Measurements from ENCODE around the gene SARS2. TPM values are rescaled to one million over a fixed set of nuclear protein-coding genes. Genes with fewer than 3 reads are reported as not detected.

SARS2 gene
- total and polyA plus RNA-seq, 4 experiments from 2014 or later, result 9.6 to 20.2 (median 15.5) TPM

- Histone ChIP-seq H3K4me3 (ENCODE audit: low read length in 2 of 2) (no peak overlapping the region), H3K27ac (ENCODE audit: low read depth, low read length) (no peak overlapping the region), H3K36me3 (ENCODE audit: insufficient read depth, low read length) (no peaks in the 10 kb centered on the region), H3K27me3 (ENCODE audit: insufficient read depth, low read length) (no peaks in the 10 kb centered on the region), H3K9me3 (ENCODE audit: control insufficient read depth in 1 of 2, low read length in 2 of 2) (no peaks in the 10 kb centered on the region), H3K4me1 (ENCODE audit: insufficient read depth, low read length) (no peaks in the 10 kb centered on the region)
- intact Hi-C loops (cut with micrococcal nuclease), result no loop called here
- ChIA-PET CTCF (ENCODE audit: partially characterized antibody) (interaction anchor here (0.9 kb wide), 1 partner anchor 553 kb away, joined by 3 read pairs; the partner anchor contains the start of gene FAM98C), POLR2A (ENCODE audit: partially characterized antibody) (no interaction called here)
- peaks cover 5 to 9% of the 10 kb centered on the region in 2 donors for H3K27me3 Mint-ChIP-seq
- H3K4me3 Mint-ChIP-seq, result no peak overlapping the region
- no peak overlapping the region for H3K27ac Mint-ChIP-seq
- H3K4me1 Mint-ChIP-seq, result peaks cover 4 to 8% (median 6%) of the 10 kb centered on the region in 4 donors
- no peaks in the 10 kb centered on the region for H3K36me3 Mint-ChIP-seq
- H3K9me3 Mint-ChIP-seq, result no peaks in the 10 kb centered on the region
- DNase-seq, result no peak
Measured at GRCh38 chr19:38956264-38956663, 25.7 kb upstream of the SARS2 start.

GRCh38 chr19:38953677-38954076, 23.1 kb upstream of the SARS2 start:
- Mint-ChIP-seq H3K4me1 (peaks cover 11 to 17% (median 14%) of the 10 kb centered on the region in 4 donors), H3K9me3 (no peaks in the 10 kb centered on the region), H3K27ac (no peak overlapping the region), H3K27me3 (peaks cover 5 to 9% of the 10 kb centered on the region in 2 donors), H3K4me3 (no peak overlapping the region), H3K36me3 (no peaks in the 10 kb centered on the region)
- POLR2A ChIA-PET (ENCODE audit: partially characterized antibody), result no interaction called here
- Histone ChIP-seq H3K4me3 (ENCODE audit: low read length in 2 of 2) (no peak overlapping the region), H3K27me3 (ENCODE audit: insufficient read depth, low read length) (no peaks in the 10 kb centered on the region), H3K36me3 (ENCODE audit: insufficient read depth, low read length) (no peaks in the 10 kb centered on the region), H3K27ac (ENCODE audit: low read depth, low read length) (no peak overlapping the region), H3K4me1 (ENCODE audit: insufficient read depth, low read length) (peaks cover 8% of the 10 kb centered on the region), H3K9me3 (ENCODE audit: control insufficient read depth in 1 of 2, low read length in 2 of 2) (no peaks in the 10 kb centered on the region)
- CTCF ChIA-PET (ENCODE audit: partially characterized antibody), result interaction anchor here (0.7 to 0.9 kb wide), 2 partner anchors 9 to 551 kb away, joined by 3 read pairs; partner anchors contain the start of gene FAM98C
- no peak for DNase-seq
- intact Hi-C loops (cut with micrococcal nuclease), result no loop called here

- H3K9me3 ChIP-seq (ENCODE audit: control insufficient read depth in 1 of 2, low read length in 2 of 2), result no peaks in the 10 kb centered on the region
- no peaks in the 10 kb centered on the region for H3K27me3 ChIP-seq (ENCODE audit: insufficient read depth, low read length)
- H3K27ac ChIP-seq (ENCODE audit: low read depth, low read length), result no peak overlapping the region
- Mint-ChIP-seq H3K27ac (peak overlapping the region in 2 of 7 donors; percentile 77 to 85), H3K4me3 (peak overlapping the region in 3 of 8 donors; percentile 5 to 16 (median 12)), H3K27me3 (peaks cover 6 to 9% of the 10 kb centered on the region in 2 donors), H3K4me1 (peaks cover 11 to 17% (median 14%) of the 10 kb centered on the region in 4 donors), H3K9me3 (no peaks in the 10 kb centered on the region), H3K36me3 (no peaks in the 10 kb centered on the region)
- H3K4me1 ChIP-seq (ENCODE audit: insufficient read depth, low read length), result peaks cover 8% of the 10 kb centered on the region
- DNase-seq, result peak; percentile 34 to 52 (median 42)
- ChIA-PET CTCF (ENCODE audit: partially characterized antibody) (interaction anchor here (0.9 to 2.4 kb wide), 3 partner anchors 18 to 550 kb away, joined by 3 to 12 read pairs (median 3); partner anchors contain the start of genes FAM98C, MRPS12 and SARS2), POLR2A (ENCODE audit: partially characterized antibody) (no interaction called here)
- no peaks in the 10 kb centered on the region for H3K36me3 ChIP-seq (ENCODE audit: insufficient read depth, low read length)
- no peak overlapping the region for H3K4me3 ChIP-seq (ENCODE audit: low read length in 2 of 2)
- intact Hi-C loops (cut with micrococcal nuclease), result loop anchor here (1.0 kb wide), 1 partner anchor 549 kb away; the partner anchor contains the start of gene FAM98C
Measured at GRCh38 chr19:38952395-38953165, 22.0 kb upstream of the SARS2 start.

- CTCF ChIA-PET (ENCODE audit: partially characterized antibody), result interaction anchor here (2.4 kb wide), 1 partner anchor 20 kb away, joined by 12 read pairs; the partner anchor contains the start of genes MRPS12 and SARS2
- no peak for DNase-seq
- no peaks in the 10 kb centered on the region for H3K27me3 ChIP-seq (ENCODE audit: insufficient read depth, low read length)
Measured at GRCh38 chr19:38951187-38951586, 20.6 kb upstream of the SARS2 start.

GRCh38 chr19:38949580-38950367, 19.2 kb upstream of the SARS2 start:
- ChIA-PET POLR2A (ENCODE audit: partially characterized antibody) (no interaction called here), CTCF (ENCODE audit: partially characterized antibody) (interaction anchor here (1.6 kb wide), 1 partner anchor 12 kb away, joined by 6 read pairs; no protein-coding TSS in a partner anchor)
- Mint-ChIP-seq H3K9me3 (no peaks in the 10 kb centered on the region), H3K27me3 (peaks cover 6 to 9% of the 10 kb centered on the region in 2 donors), H3K27ac (peak overlapping the region in 3 of 7 donors; percentile 66 to 88 (median 68)), H3K4me1 (peaks cover 11 to 17% (median 14%) of the 10 kb centered on the region in 4 donors), H3K4me3 (peak overlapping the region; percentile 63 to 80 (median 72)), H3K36me3 (no peaks in the 10 kb centered on the region)
- intact Hi-C loops (cut with micrococcal nuclease), result loop anchor here (1.0 kb wide), 1 partner anchor 18 kb away; no protein-coding TSS in a partner anchor
- Histone ChIP-seq H3K4me1 (ENCODE audit: insufficient read depth, low read length) (peaks cover 8% of the 10 kb centered on the region), H3K36me3 (ENCODE audit: insufficient read depth, low read length) (no peaks in the 10 kb centered on the region), H3K27me3 (ENCODE audit: insufficient read depth, low read length) (no peaks in the 10 kb centered on the region), H3K4me3 (ENCODE audit: low read length in 2 of 2) (peak overlapping the region in 1 of 2 donors; percentile 24), H3K27ac (ENCODE audit: low read depth, low read length) (no peak overlapping the region), H3K9me3 (ENCODE audit: control insufficient read depth in 1 of 2, low read length in 2 of 2) (no peaks in the 10 kb centered on the region)
- DNase-seq, result peak; percentile 66 to 75 (median 74)

More at GRCh38 chr19:38951187-38951586, 20.6 kb upstream of the SARS2 start:
- no peak overlapping the region for H3K4me3 Mint-ChIP-seq
- intact Hi-C loops (cut with micrococcal nuclease), result no loop called here
- POLR2A ChIA-PET (ENCODE audit: partially characterized antibody), result no interaction called here
- H3K36me3 Mint-ChIP-seq, result no peaks in the 10 kb centered on the region
- no peak overlapping the region for H3K4me3 ChIP-seq (ENCODE audit: low read length in 2 of 2)
- H3K27ac ChIP-seq (ENCODE audit: low read depth, low read length), result no peak overlapping the region
- H3K4me1 ChIP-seq (ENCODE audit: insufficient read depth, low read length), result peaks cover 8% of the 10 kb centered on the region
- H3K4me1 Mint-ChIP-seq, result peaks cover 11 to 17% (median 14%) of the 10 kb centered on the region in 4 donors
- H3K27ac Mint-ChIP-seq, result no peak overlapping the region
- H3K9me3 ChIP-seq (ENCODE audit: control insufficient read depth in 1 of 2, low read length in 2 of 2), result no peaks in the 10 kb centered on the region
- H3K9me3 Mint-ChIP-seq, result no peaks in the 10 kb centered on the region
- H3K27me3 Mint-ChIP-seq, result peaks cover 6 to 9% of the 10 kb centered on the region in 2 donors
- H3K36me3 ChIP-seq (ENCODE audit: insufficient read depth, low read length), result no peaks in the 10 kb centered on the region

- no peak overlapping the region for H3K4me3 Mint-ChIP-seq
- Histone ChIP-seq H3K27ac (ENCODE audit: low read depth, low read length) (no peak overlapping the region), H3K4me1 (ENCODE audit: insufficient read depth, low read length) (peaks cover 14% of the 10 kb centered on the region), H3K27me3 (ENCODE audit: insufficient read depth, low read length) (no peaks in the 10 kb centered on the region), H3K9me3 (ENCODE audit: control insufficient read depth in 1 of 2, low read length in 2 of 2) (no peaks in the 10 kb centered on the region), H3K36me3 (ENCODE audit: insufficient read depth, low read length) (no peaks in the 10 kb centered on the region), H3K4me3 (ENCODE audit: low read length in 2 of 2) (no peak overlapping the region)
- no peak overlapping the region for H3K27ac Mint-ChIP-seq
- ChIA-PET CTCF (ENCODE audit: partially characterized antibody) (interaction anchor here (0.6 to 1.0 kb wide), 2 partner anchors 13 to 204 kb away, joined by 3 read pairs; no protein-coding TSS in a partner anchor), POLR2A (ENCODE audit: partially characterized antibody) (no interaction called here)
- no peak for DNase-seq
- H3K9me3 Mint-ChIP-seq, result no peaks in the 10 kb centered on the region
- no peaks in the 10 kb centered on the region for H3K36me3 Mint-ChIP-seq
- H3K4me1 Mint-ChIP-seq, result peaks cover 10 to 15% (median 12%) of the 10 kb centered on the region in 4 donors
- intact Hi-C loops (cut with micrococcal nuclease), result no loop called here
- H3K27me3 Mint-ChIP-seq, result peaks cover 0 to 1% of the 10 kb centered on the region in 2 donors
Measured at GRCh38 chr19:38946229-38947010, 15.9 kb upstream of the SARS2 start.

Measured in CD4-positive, alpha-beta memory T cell (primary cell).